NOMO-1 (cell line): ENCODE data around the gene MAJIN.

ENCODE experiments used
- DNase-seq, 2 experiments: peaks; one replicate each; lab custom pipeline; 2025; ENCODE audit not compliant: unreplicated experiment in 2 of 2; lab: John Stamatoyannopoulos, UW

Gene MAJIN

DNA sequence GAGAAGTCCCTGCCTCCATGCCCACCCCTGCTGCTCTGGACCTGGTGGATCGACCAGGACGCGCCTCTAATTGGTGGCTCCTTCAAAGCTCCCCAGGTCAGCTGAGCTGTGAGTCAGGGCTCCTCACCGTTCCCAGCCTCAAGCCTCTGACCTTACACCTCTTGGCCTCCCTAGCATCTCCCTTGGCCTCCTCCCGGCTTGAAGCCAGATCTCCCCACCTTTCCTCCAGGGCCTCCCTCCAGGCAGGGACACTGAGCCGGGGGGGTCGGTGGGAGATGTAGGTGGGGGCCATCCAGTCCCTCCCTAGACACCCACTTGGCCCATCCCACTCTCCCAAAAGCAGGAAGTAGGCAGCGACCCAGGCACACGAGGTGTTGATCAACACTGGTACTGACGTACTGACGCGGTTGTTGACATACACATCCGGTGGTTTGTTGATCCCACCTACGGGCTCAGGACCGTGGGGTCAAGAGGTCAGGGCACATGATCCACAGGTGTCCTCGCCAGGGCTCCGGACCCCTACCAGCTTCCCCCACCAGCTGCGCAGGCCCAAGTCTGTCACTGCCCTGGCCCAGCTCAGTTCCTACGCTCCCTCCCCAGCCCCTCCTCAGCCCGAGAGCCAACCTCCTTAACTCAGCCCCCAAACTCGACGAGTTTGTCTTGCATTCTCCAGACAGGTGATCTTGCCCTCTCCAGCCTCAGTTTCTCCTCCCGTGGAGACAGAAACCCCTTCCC, 55.7 kb downstream of the MAJIN start:
- peak in 1 of 2 experiments; percentile 12 for DNase-seq

DNA sequence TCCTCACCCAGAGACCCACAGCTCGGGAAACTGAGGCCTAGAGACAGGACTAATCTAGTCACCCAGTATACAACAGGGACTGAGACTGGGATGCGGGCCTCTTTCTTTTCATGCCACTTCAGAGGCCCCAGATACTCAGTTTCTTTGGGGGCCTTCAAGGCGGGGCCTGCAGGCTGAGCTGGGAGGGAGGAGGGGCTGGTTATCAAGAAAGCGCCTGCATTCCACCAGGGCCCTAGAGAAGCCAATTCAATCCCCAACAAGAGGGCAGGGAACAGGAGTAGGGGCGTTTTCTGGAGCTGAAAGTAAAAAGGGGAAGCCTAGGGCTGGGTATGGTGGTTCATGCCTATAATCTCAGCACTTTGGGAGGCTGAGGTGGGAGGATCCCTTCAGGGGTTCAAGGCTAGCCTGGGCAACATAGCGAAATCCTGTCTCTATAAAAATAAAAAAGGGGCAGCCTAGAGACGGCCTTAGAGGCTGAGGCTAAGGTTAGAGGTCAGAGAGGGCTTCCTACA, 56.5 kb downstream of the MAJIN start:
- DNase-seq: no peak

DNA sequence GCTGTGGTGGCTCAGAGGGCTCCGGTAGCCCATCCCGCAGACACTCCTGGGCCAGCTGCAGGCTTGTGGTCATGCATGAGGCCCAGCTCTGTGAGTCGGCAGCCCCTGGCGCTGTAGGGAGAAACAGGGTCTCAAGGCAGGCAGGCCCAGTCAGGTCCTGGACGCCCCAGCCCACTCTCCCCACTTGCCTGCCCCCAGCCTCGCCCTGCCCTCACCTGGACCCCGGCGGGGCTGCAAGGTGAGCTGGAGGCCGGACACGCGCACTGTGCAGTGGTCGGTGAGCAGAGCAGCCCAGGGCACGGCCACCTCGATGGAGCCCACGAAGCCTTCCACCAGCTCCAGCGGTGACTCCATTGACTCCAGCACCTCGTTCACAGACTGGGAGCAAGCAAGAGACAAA, 57.8 kb downstream of the MAJIN start:
- DNase-seq: no peak

DNA sequence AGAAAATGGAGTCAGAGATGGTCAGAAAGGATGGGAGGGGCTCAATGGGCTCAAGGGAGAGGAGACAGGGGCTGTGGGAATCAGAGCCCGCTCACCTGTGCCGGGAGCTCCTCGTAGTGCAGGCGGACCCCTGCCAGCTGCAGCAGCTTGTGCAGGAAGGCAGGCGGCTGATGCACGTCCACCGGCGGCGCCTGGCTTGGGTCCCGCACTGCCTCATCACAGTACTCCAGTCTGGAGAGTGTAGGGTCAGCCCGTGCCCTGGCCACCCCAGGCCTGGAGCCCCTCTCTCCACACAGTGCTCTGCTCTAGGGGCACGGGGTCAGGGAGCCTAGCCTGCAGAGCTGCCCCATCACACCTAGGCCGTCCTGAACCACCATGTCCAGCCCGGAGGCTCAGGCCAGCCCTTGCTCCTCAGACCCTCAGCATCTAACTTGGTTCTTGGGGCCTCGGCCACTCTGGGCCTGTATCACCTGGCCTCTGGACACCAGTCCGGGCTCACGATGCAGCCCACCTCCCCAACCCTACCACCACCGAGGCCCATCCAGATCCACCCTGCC, 58.7 kb downstream of the MAJIN start:
- no peak for DNase-seq

DNA sequence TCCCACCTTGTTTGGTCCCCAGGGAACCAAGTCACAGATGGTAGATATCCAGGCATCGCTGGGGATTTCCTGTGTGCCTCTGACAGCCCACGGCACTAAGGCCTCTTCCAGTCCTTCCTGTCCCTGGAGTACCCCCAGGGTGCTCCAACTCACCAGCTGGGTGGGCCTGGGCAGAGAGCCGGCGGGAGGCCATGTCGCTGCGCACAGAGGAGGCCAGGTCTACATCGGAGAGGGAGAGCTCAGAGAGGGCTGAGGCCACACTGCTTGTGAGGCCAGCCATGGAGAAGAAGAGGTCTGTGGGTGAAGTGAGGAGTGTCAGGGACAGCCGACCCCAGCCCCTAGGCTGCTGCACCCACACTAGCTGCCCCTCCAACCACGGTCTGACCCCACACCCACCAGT, 60.2 kb downstream of the MAJIN start:
- DNase-seq: no peak

DNA sequence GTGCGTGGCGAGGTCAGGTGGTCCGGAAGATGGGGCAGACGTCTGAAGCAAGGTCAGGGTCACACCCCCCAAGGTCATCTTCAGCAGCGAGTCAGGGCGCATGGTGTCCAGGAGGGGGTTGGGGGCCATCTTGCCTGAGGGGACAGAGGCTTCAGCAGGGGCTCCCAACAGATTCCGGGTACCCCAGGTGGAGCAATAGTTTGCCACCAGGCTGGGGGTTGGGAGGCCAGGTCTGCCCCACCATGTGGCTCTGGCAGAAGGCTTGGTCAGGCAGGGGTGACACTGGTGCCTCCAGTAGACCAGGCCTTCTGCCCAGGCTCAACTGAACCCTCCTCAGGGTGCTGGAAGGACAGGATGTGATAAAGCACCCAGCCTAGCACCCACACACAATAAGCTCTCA, 60.8 kb downstream of the MAJIN start:
- no peak for DNase-seq

DNA sequence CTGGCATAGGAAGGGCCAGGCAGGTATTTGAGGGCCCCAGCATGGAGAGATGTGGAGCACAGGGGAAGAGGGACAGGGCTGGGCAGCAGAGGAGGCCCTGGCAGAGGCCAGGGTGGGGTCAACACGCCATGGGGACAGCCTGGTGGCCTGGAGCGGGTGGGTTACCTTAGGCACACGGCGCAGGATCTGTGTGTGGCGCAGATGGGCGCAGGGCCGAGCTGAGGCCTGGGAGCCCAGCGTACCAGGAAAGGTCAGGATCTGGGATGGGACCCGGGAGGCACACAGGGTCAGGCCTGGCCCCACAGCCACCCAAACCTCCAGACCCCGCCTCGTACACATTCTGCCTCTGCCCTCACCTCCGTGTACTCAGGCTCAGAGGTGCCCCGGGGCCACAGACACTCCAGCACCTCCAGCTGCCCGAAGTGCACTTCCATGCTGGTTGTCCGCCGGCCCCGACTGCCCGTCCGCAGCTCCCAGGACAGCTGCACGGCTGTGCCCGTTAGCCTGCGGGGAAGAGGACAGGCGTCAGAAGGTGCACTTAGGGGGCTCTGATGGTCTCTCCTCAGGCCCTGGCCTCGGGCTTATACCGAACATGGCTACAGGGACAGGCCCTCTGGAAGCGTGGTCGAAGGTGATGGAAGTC, 61.3 kb downstream of the MAJIN start:
- DNase-seq: no peak

DNA sequence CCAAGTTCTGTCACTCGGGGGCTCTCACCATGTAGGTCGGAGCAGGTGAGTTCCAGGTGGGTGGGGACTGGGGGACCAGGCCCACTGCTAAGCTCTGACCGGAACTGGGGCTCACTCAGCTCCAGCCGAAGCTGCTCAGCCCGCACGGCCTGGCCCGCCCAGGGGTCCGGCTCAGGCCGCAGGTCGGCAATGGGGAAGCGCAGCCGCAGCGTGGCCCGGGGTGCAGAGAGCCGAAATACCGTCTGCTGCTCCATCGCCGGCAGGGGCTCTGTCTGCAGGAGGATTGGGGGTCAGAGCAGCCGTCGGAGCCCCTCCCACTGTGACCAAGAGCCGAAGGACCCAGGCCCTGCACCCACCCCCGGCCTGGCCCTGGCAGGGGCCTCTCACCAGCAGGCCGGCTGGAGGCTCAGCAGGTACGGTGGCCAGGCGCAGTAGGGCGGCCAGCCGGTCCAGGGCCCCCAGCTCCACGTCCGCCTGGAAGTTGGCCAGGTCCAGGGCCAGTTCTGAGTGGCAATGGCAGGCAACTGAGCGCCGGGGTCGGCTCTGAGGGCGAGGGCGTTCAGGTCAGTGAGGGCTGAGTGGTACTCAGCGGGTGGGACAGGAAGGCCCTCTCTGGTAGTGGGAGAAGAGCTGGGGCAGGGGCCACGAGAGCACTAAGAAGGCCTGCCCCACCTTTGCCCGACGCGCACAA, 62.1 kb downstream of the MAJIN start:
- no peak for DNase-seq

DNA sequence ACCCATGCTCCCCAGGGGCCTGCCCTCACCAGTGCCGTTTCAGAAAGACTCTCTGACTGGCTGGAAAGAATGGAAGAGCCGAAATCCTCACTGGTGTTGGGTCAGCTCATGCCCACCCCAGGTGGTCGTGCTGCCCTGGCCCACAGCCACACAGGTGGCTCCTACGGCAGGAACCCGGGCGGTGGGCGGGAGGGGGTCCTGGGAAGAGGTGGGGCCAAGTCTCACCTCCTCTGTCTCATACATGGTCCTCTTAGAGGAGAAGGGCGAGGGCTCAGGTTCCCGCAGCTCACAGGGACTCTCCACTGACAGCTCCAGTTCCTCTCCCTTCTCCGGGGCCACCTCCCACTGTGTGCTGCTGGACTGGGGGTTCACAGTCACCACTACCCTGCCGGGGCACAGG, 63.1 kb downstream of the MAJIN start:
- no peak for DNase-seq

DNA sequence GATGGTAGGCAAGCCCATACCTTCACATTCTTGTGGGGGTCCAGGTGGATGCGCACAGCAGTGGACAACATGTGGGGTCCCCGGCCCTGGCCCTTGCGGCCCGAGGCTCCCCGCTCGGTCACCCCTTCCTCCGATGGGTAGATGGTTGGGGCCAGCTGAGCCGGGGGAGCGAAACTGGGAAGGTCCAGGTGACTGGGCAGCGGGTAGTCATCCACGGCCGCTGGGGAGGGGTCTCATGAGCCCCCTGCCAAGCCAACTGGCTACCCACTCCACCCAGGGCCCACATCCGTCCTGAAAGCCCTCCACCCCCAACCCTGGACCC, 65.6 kb downstream of the MAJIN start:
- no peak for DNase-seq

DNA sequence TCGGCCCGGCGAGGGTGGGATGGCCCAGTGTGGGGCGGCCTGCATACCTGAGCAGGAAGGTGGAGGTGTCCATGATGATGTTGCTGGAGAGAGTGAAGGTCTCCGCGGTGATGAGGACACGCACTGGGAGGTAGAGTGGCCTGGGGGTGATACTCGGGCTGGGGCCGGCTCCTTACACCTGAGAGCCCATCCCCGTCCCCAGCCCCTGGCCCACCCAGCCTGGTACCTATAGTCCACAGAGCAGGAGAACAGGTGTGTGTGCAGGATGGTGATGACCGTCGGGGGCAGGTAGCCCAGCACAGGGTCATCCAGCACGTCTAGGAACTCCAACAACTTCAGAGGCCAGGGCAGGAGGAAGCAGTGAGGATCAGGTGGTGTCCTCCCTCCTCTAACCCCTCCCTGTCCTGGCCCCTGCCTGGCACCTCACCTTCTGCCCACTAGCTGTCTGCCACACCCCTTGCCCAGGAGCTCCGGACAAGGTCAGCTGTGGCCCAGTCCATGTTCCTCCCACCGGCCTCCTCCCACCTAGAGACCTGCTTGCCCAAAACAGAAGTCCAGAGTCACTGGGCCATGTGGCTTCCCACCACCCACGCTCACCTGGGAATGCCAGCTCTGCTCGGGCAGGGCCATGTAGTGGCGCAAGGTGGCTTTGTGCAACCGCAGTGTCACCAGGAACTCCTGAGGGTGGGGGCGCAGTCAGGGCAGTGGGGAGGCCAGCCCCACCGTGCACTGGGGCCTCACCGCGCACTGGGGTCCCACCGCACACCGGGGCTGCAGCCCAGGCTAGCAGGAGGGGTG, 66.2 kb downstream of the MAJIN start:
- no peak for DNase-seq

DNA sequence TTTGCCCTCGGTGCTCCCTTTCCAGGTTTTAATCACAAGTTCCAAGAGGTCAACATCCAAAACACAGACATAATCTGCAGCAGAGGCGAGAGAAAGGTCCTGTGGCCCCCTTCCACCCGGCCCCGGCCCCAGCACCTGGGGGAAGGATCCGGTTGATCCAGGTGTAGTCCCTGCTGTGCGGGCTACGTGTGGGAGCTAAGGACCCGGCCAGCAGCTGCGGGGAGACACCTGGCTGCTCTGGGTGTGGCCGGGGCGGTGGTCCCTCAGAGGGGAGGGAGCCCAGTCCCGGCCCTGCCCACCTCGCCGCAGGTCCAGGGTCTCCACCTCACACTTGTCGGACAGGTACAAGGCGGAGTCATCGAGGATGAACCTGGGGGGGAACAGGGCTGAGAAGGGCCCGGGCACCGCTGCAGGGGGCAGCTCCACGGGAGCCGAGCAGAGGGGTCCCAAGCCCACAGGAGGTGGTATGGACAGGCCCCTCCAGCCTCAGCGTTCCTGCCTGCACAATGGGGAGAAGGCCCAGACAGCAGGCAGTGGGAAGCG, 68.5 kb downstream of the MAJIN start:
- no peak for DNase-seq

DNA sequence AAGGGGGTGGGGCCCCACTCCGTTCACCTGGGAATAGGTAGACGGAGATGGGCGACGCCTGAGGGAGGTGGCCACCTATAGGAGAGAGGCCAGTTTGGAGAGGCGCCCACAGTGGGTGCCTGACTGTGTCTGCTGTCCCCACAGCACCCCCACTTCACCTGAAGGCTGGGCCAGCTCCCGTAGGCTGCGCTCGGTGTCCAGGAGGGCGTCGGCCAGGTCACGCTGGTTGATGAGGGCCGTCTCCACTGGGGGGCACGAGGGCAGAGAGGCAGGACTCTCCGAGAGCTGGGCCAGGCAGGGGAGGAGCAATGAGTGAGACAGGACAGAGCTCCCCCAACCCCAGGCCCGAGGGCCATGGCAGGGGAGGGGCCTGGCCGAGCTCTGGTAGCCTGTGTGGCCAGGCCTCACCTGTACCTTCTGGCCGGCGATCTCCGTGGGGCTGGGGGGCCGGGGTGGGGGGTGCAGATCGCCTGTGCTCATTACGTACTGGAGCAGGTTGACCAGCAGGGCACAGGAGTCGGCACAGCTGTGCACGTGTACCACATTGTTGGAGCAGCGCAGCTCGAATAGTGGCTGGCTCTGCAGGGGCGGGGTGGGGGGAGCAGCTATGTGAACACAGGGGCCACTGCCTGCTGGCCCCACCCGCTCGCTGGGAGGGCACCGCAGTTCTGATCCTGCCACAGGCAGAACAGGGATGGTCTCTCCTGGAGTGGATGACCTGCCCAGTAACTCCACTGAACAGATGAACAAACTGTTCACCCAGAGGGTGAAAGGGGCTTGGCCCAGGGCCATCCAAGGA, 69.6 kb downstream of the MAJIN start:
- no peak for DNase-seq

DNA sequence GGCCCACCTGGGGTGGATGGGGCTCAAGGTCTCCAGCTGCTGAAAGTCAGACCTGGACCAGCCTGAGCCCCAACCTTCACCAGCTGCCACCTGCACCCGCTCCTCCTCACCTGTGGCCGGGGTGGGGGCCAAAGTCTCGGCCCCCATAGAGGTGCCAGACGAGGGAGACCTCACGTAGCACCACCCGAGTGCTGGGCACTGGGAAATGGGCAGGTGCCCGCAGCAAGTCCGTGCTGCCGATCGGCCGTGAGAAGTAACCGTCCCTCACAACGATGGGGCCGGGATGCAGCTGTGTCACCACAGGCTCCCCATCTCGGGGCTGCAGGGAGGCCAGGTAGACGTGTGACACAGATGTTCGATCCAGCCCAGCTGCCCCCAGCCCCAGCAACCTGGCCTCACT, 71.1 kb downstream of the MAJIN start:
- DNase-seq: no peak

DNA sequence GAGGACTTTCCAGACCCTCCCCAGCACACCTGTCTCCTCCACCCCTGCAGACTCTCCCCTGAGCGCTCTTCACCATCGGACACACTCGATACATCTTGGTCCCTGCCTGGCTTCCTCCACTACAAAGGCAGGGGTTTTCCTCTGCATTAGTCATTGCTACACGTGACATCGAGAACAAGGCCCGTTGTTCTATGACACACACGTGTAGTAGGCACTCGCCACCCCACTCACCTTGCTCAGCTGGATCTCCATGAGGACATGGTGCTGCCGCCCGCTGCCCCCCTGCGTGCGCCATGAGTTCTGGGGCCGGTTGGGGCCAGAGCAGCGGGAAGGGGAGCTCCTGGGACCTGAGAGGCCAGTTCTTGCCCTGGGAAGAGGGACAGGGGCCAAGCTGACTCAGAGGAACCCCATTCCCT, 71.6 kb downstream of the MAJIN start:
- no peak for DNase-seq

DNA sequence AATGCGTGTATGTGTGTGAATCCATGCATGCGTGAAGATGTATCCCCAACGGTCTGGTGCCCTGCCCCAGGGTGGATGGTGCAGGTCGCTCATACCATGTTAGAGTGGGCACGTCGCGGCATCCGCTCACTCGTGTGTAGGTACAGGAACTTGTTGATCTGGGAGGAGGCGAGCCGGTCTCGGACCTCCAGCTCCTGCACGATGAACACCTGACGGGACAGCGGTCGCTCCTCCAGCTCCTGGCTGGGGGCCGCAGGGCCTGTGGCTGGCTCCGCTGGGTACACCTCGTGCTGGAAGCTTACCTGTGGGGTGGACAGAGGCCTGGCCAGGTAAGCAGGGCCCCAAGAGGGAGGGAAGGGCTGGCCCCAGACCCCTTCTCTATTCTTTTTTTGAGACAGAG, 73.4 kb downstream of the MAJIN start:
- no peak for DNase-seq

DNA sequence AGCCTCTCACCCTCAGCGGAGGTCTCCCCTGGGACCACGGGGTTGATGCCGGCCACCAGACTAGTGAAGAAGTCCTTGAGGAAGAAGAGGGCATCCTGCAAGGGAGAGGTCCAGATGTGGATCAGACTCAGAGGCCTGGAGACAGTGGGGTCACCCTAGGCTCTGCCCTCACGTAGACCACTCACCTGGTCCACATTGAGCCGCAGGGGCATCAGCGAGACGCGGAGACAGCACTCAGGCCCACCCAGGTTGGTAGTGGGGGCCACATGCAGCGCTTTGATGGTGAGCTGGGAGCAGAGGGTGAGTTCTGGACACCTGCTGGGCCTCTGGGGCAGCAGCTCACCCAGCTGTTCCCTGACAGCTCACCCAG, 73.8 kb downstream of the MAJIN start:
- DNase-seq: no peak

DNA sequence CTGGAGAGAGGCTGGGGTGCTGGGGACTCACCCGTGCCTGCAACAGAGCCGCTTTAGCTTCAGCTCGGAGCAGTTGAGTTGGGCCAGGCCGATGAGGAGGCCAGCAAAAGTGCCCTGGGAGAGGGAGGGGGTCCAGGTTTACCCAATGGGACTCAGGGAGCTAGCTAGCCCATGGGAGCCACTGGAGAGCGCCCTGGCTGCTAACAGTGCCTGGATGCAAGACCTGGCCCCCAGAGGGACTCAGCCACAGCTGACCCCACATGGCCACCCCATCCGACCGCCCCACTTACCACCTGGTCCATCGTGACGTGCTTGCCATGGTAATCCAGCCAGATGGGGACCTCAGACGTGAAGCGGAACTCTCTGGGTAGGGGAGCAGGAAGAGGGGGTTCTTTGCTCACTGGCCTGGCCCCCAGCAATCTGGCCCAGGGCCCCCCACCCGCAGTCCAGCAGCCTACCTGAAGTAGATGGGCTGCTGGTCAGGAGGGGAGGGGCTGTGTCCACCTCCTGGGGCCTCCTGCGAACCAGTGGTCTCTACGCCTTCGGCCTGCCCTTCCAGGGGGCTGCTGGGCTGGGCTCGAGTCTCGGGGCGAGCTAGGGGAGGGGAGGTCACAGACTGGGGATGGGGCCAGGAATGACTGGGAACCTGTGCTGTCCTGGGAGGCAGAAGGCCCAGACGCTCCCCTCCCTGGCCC, 74.4 kb downstream of the MAJIN start:
- DNase-seq: no peak

DNA sequence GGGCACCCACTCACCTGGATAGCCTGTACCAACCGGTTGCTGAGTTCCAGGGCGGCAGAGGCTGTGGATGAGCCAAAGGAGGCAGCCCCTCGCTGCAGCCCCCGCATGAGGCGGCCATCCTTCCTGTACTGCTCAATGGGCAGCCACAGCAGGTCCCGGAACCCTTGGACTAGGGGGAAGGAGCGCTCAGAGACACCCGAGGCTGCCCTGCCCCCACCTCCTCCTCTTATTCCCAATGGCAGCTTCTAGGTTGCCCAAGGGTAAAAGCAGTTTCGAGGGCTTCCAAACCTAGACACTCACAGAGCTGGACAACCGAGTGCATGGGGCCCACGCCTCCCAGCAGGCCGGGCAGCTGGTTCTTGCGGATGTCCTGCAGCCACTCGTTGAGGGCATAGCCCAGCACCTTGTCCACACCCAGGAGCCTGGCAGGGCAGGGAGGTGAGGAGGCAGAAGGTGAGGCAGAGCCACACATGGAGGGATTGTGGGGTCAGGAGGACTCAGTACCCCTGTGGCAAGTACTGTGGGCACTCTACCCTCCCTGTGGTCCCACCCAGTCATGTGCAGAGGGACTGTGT, 75.4 kb downstream of the MAJIN start:
- DNase-seq: no peak
